Neural progenitor cell (in vitro differentiated cells): ENCODE data around the gene PRDM9.

Source experiments
- EZH2phosphoT487 ChIP-seq: fragments of 200-600 bp; sonication (generic); IDR thresholded peaks from 2 replicates; pipeline ENCODE4 v1.6.1; 2017; ENCODE audit warnings: antibody characterized with exemption
- TF ChIP-seq, protein P1 (sequence below): fragments of 200-600 bp; sonication (generic); IDR thresholded peaks from 2 replicates; pipeline ENCODE4 v1.5.1; 2017; ENCODE audit warnings: antibody characterized with exemption, mild to moderate bottlenecking

DNA sequence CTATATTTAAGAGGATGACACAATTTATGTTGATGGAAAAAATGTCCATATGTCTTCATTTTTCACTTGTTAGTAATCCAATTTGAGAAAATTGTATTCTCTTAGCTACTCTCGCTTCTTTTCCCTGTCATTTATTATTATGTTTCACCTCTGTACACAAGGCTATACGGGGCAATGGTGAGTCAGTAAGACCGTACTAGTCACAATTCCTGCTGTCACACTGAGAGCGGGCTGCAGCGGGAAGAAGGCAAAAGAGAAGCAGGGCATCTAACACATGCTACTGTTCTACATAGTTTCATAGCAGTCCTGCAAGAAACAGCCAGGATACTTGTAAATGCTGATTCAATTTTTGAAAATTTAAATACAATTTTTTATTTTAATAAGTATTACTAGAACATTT is 23.3 kb upstream of the PRDM9 start:
- TF ChIP-seq EZH2phosphoT487, result no peak
- TF ChIP-seq, protein P1, sequence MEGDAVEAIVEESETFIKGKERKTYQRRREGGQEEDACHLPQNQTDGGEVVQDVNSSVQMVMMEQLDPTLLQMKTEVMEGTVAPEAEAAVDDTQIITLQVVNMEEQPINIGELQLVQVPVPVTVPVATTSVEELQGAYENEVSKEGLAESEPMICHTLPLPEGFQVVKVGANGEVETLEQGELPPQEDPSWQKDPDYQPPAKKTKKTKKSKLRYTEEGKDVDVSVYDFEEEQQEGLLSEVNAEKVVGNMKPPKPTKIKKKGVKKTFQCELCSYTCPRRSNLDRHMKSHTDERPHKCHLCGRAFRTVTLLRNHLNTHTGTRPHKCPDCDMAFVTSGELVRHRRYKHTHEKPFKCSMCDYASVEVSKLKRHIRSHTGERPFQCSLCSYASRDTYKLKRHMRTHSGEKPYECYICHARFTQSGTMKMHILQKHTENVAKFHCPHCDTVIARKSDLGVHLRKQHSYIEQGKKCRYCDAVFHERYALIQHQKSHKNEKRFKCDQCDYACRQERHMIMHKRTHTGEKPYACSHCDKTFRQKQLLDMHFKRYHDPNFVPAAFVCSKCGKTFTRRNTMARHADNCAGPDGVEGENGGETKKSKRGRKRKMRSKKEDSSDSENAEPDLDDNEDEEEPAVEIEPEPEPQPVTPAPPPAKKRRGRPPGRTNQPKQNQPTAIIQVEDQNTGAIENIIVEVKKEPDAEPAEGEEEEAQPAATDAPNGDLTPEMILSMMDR, result no peak
